GM10248 (cell line): ENCODE results near the gene NGFR.

Experiments used
- CTCF ChIA-PET: fragments of 300-600 bp; sonication (Branson Sonifier 250); formaldehyde crosslinking; extraction: SDS; loops from one replicate; lab custom pipeline; 2021; ENCODE audit warnings: antibody characterized with exemption; lab: Yijun Ruan, JAX
- POLR2A ChIA-PET: fragments of 350-650 bp; sonication (Branson Sonifier 250); formaldehyde crosslinking; extraction: SDS; loops from one replicate; lab custom pipeline; 2020; ENCODE audit warnings: antibody characterized with exemption; lab: Yijun Ruan, JAX
- DNase-seq: peaks from one replicate; pipeline ENCODE4 v3.0.0; 2012; ENCODE audit errors: extremely low spot score
- TF ChIP-seq, protein P1 (sequence below): IDR thresholded peaks from 2 replicates; pipeline ENCODE4 v1.5.1; 2012; ENCODE audit warnings: mild to moderate bottlenecking, low read depth; ENCODE audit errors: extremely low read depth, missing control alignments, control extremely low read depth

Gene NGFR

GRCh38 chr17:49457564-49458535, 37.2 kb upstream of the NGFR start:
- TF ChIP-seq, protein P1, sequence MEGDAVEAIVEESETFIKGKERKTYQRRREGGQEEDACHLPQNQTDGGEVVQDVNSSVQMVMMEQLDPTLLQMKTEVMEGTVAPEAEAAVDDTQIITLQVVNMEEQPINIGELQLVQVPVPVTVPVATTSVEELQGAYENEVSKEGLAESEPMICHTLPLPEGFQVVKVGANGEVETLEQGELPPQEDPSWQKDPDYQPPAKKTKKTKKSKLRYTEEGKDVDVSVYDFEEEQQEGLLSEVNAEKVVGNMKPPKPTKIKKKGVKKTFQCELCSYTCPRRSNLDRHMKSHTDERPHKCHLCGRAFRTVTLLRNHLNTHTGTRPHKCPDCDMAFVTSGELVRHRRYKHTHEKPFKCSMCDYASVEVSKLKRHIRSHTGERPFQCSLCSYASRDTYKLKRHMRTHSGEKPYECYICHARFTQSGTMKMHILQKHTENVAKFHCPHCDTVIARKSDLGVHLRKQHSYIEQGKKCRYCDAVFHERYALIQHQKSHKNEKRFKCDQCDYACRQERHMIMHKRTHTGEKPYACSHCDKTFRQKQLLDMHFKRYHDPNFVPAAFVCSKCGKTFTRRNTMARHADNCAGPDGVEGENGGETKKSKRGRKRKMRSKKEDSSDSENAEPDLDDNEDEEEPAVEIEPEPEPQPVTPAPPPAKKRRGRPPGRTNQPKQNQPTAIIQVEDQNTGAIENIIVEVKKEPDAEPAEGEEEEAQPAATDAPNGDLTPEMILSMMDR, result no peak
- no peak for DNase-seq
- CTCF ChIA-PET, result interaction anchor here (1.1 to 1.7 kb wide), 4 partner anchors 23 to 636 kb away, joined by 3 to 7 read pairs (median 4); partner anchors contain the start of gene NGFR
- POLR2A ChIA-PET, result no interaction called here

- POLR2A ChIA-PET, result no interaction called here
Observed at GRCh38 chr17:49459401-49459984, 35.6 kb upstream of the NGFR start.

DNA sequence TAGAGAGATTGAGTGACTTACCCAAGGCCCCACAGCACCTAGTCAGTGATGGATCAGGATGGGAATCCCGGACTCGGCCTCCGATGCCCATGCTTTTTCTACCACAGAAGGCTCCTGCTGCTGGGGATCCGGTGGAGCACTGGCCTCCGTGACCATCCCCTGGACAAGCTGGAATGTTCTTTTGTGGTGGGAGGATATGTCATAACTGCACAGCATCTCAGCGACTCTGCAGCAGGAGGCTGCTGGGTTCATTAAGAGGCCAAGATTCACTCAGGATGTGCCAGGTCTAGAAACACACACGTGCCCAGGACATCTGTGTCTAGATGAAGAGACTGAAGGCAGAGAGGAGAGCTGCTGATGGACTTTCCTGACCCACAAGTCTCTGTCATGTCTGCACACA, 34.7 kb upstream of the NGFR start:
- DNase-seq, result no peak
- ChIA-PET CTCF (interaction anchor here (0.9 to 1.0 kb wide), 4 partner anchors 24 to 537 kb away, joined by 3 to 6 read pairs (median 3); no protein-coding TSS in a partner anchor), POLR2A (no interaction called here)
- TF ChIP-seq, protein P1, result no peak

More at GRCh38 chr17:49459401-49459984, 35.6 kb upstream of the NGFR start:
- no peak for DNase-seq
- CTCF ChIA-PET, result interaction anchor here (0.9 to 1.1 kb wide), 3 partner anchors 12 to 97 kb away, joined by 3 read pairs; no protein-coding TSS in a partner anchor
- TF ChIP-seq, protein P1, result no peak

- TF ChIP-seq, protein P1, result no peak
- POLR2A ChIA-PET, result no interaction called here
- CTCF ChIA-PET, result no interaction called here
- DNase-seq, result no peak
Observed at GRCh38 chr17:49461580-49461979, 33.5 kb upstream of the NGFR start.

- ChIA-PET CTCF (interaction anchor here (1.1 to 1.5 kb wide), 3 partner anchors 10 to 32 kb away, joined by 3 to 5 read pairs (median 4); no protein-coding TSS in a partner anchor), POLR2A (no interaction called here)
- TF ChIP-seq, protein P1, result no peak
- DNase-seq, result no peak
Observed at GRCh38 chr17:49464049-49464448, 31.0 kb upstream of the NGFR start.

DNA sequence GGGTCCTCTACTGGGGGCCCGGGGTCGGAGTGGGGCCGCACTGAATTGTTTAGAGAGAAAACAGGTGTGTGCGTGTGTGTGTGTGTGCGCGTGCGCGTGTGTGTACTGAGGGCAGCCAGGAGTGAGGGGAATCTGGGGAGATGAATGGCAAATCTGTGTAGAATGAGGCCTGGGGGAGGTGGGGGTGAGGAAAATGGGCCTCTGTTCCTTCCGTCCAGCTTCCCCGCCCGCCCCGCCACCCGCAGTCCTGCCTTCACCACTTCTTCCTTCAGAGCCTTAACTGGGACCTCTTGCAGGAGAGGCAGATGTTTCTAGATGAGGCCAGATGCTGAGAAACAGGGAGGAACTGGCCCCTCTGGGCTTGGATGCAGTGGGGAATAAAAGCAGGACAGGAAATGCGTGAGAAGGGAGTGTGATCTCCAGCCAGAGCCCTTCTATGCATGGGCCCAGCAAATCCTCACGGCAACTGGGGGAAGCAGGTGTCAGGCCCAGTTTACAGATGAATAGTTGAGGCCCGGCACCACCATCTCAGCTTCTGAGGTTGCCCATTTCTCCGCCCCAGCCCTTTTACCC, 29.7 kb upstream of the NGFR start:
- ChIA-PET CTCF (no interaction called here), POLR2A (no interaction called here)
- TF ChIP-seq, protein P1, result no peak
- no peak for DNase-seq
